H1 (cell line): ENCODE results near the gene CFLAR. TPM values are rescaled to one million over a fixed set of nuclear protein-coding genes. Genes with fewer than 3 reads are reported as not detected.

Source experiments
- CBX8 ChIP-seq: fragments of 300-800, 300-1000 bp; sonication (generic); IDR thresholded peaks from 2 replicates; pipeline ENCODE4 v1.7.1; 2016; ENCODE audit warnings: low read depth, low read length, borderline replicate concordance
- KDM5A ChIP-seq: fragments of 200-600 bp; IDR thresholded peaks from 2 replicates; pipeline ENCODE4 v1.7.1; 2012; ENCODE audit warnings: mild to moderate bottlenecking, low read length, inconsistent platforms, mixed read lengths
- YY1 ChIP-seq: IDR thresholded peaks from 2 replicates; pipeline ENCODE4 v1.6.1; 2011; ENCODE audit warnings: low read depth, mild to moderate bottlenecking, low read length
- polyA plus RNA-seq, 7 experiments: library from polyadenylated mRNA; depleted of rRNA in 3 of 7; stranded (reverse) in 5 of 7; unstranded in 2 of 7; fragments of >200 nt in 5 of 7; fragments of 200-250 nt in 2 of 7; gene quantifications; 1 replicate in 5 of 7; 2 replicates in 1 of 7; 4 replicates in 1 of 7; pipeline versions ENCODE4 v1.2.1 to v1.2.3, GENCODE V29; 2011 to 2013; ENCODE audit warnings: missing spikeins in 2 of 7, mixed read lengths in 2 of 7
- total RNA-seq: library from RNA; stranded (reverse); fragmentation: NEBNext Ultra II Directional; extraction: Animal tissue kit (Norgen Biotek cat#: 25700); gene quantifications from 2 replicates; pipeline ENCODE4 v1.2.1, GENCODE V29; 2021

Gene CFLAR
- total and polyA plus RNA-seq, 2 of the 8 experiments (the other 6 are each of a cell fraction or from before 2014, with no cell fraction given), result 1.1 to 3.9 TPM

- TF ChIP-seq KDM5A, result no peak
- TF ChIP-seq CBX8, result no peak
- no peak for TF ChIP-seq YY1
- TF ChIP-seq, all 59 proteins: peak for 0
Observed at GRCh38 chr2:201180010-201180409, 64.0 kb downstream of the CFLAR start (continued).
